ENCODE results near the gene ANKRD28. TPM values are rescaled to one million over a fixed set of nuclear protein-coding genes. Genes with fewer than 3 reads are reported as not detected.
"Not testable (repeated sequence)": the region's sequence is repeated elsewhere in the genome, so short reads cannot be mapped to it uniquely, and the experiment has no call there.

ANKRD28 gene
- polyA plus RNA-seq: 1 to 10 TPM; 6.6 to 9.2 TPM

- H3K9me3 ChIP-seq (ENCODE audit: control insufficient read depth in 2 of 2, insufficient read depth in 1 of 2, low read depth in 1 of 2, low read length in 1 of 2): no peaks in the 10 kb centered on the region
- no peaks in the 10 kb centered on the region for H3K4me1 ChIP-seq (ENCODE audit: control insufficient read depth in 2 of 2, insufficient read depth in 2 of 2, low read length in 1 of 2)
- peak within 1 kb of the TSS; percentile 81 to 84 for H3K27ac ChIP-seq (ENCODE audit: low read depth in 2 of 2, low read length in 1 of 2)
- WGBS, 2 donors: 2 to 11% methylated on average over 6 of the region's 6 CpGs
- no peaks in the 10 kb centered on the region for H3K36me3 ChIP-seq (ENCODE audit: control insufficient read depth in 2 of 2, insufficient read depth in 2 of 2, low read length in 1 of 2)
- peak within 1 kb of the TSS; percentile 20 to 37 for H3K4me3 ChIP-seq (ENCODE audit: low read depth in 1 of 2, low read length in 2 of 2)
- no peaks in the 10 kb centered on the region for H3K27me3 ChIP-seq (ENCODE audit: control insufficient read depth in 1 of 2, insufficient read depth in 2 of 2, low read length in 2 of 2)
These were observed at the start of gene ANKRD28 for GRCh38 chr3:15797642-15798303. TSS of gene ANKRD28 (minus strand) at chr3:15797979. CDS start at chr3:15796521, 1,458 bp downstream.

- no peaks in the 10 kb centered on the region for H3K4me1 ChIP-seq (ENCODE audit: control insufficient read depth in 2 of 2, insufficient read depth in 2 of 2, low read length in 1 of 2)
- H3K27me3 ChIP-seq (ENCODE audit: control insufficient read depth in 1 of 2, insufficient read depth in 2 of 2, low read length in 2 of 2): no peaks in the 10 kb centered on the region
- H3K4me3 ChIP-seq (ENCODE audit: low read depth in 1 of 2, low read length in 2 of 2): no peak overlapping the region
- no peak overlapping the region for H3K27ac ChIP-seq (ENCODE audit: low read depth in 2 of 2, low read length in 1 of 2)
- H3K36me3 ChIP-seq (ENCODE audit: control insufficient read depth in 2 of 2, insufficient read depth in 2 of 2, low read length in 1 of 2): no peaks in the 10 kb centered on the region
- H3K9me3 ChIP-seq (ENCODE audit: control insufficient read depth in 2 of 2, insufficient read depth in 1 of 2, low read depth in 1 of 2, low read length in 1 of 2): no peaks in the 10 kb centered on the region
These were observed 49.5 kb upstream of the ANKRD28 start for GRCh38 chr3:15847239-15847638.

- H3K27me3 ChIP-seq (ENCODE audit: control insufficient read depth in 1 of 2, insufficient read depth in 2 of 2, low read length in 2 of 2): no peaks in the 10 kb centered on the region
- no peaks in the 10 kb centered on the region for H3K36me3 ChIP-seq (ENCODE audit: control insufficient read depth in 2 of 2, insufficient read depth in 2 of 2, low read length in 1 of 2)
- no peaks in the 10 kb centered on the region for H3K4me1 ChIP-seq (ENCODE audit: control insufficient read depth in 2 of 2, insufficient read depth in 2 of 2, low read length in 1 of 2)
- H3K27ac ChIP-seq (ENCODE audit: low read depth in 2 of 2, low read length in 1 of 2): no peak overlapping the region
- H3K4me3 ChIP-seq (ENCODE audit: low read depth in 1 of 2, low read length in 2 of 2): no peak overlapping the region
- no peaks in the 10 kb centered on the region for H3K9me3 ChIP-seq (ENCODE audit: control insufficient read depth in 2 of 2, insufficient read depth in 1 of 2, low read depth in 1 of 2, low read length in 1 of 2)
These were observed 48.8 kb upstream of the ANKRD28 start for GRCh38 chr3:15846606-15847005.

GRCh38 chr3:15845475-15845874 lies 47.7 kb upstream of the ANKRD28 start:
- no peaks in the 10 kb centered on the region for H3K9me3 ChIP-seq (ENCODE audit: control insufficient read depth in 2 of 2, insufficient read depth in 1 of 2, low read depth in 1 of 2, low read length in 1 of 2)
- H3K27me3 ChIP-seq (ENCODE audit: control insufficient read depth in 1 of 2, insufficient read depth in 2 of 2, low read length in 2 of 2): no peaks in the 10 kb centered on the region
- no peak overlapping the region for H3K27ac ChIP-seq (ENCODE audit: low read depth in 2 of 2, low read length in 1 of 2)
- no peaks in the 10 kb centered on the region for H3K4me1 ChIP-seq (ENCODE audit: control insufficient read depth in 2 of 2, insufficient read depth in 2 of 2, low read length in 1 of 2)
- no peaks in the 10 kb centered on the region for H3K36me3 ChIP-seq (ENCODE audit: control insufficient read depth in 2 of 2, insufficient read depth in 2 of 2, low read length in 1 of 2)
- no peak overlapping the region for H3K4me3 ChIP-seq (ENCODE audit: low read depth in 1 of 2, low read length in 2 of 2)
- 80 to 83% methylated on average over 3 of the region's 3 CpGs for WGBS, 2 donors

GRCh38 chr3:15844889-15845288 lies 47.1 kb upstream of the ANKRD28 start:
- Histone ChIP-seq H3K9me3 (ENCODE audit: control insufficient read depth in 2 of 2, insufficient read depth in 1 of 2, low read depth in 1 of 2, low read length in 1 of 2) (no peaks in the 10 kb centered on the region), H3K4me1 (ENCODE audit: control insufficient read depth in 2 of 2, insufficient read depth in 2 of 2, low read length in 1 of 2) (no peaks in the 10 kb centered on the region), H3K27ac (ENCODE audit: low read depth in 2 of 2, low read length in 1 of 2) (no peak overlapping the region), H3K36me3 (ENCODE audit: control insufficient read depth in 2 of 2, insufficient read depth in 2 of 2, low read length in 1 of 2) (no peaks in the 10 kb centered on the region), H3K27me3 (ENCODE audit: control insufficient read depth in 1 of 2, insufficient read depth in 2 of 2, low read length in 2 of 2) (no peaks in the 10 kb centered on the region), H3K4me3 (ENCODE audit: low read depth in 1 of 2, low read length in 2 of 2) (no peak overlapping the region)
- 87 to 88% methylated on average over 3 of the region's 3 CpGs for WGBS, 2 donors

GRCh38 chr3:15841091-15841973 lies 43.6 kb upstream of the ANKRD28 start:
- H3K27me3 ChIP-seq (ENCODE audit: control insufficient read depth in 1 of 2, insufficient read depth in 2 of 2, low read length in 2 of 2); H3K4me3 ChIP-seq (ENCODE audit: low read depth in 1 of 2, low read length in 2 of 2); H3K9me3 ChIP-seq (ENCODE audit: control insufficient read depth in 2 of 2, insufficient read depth in 1 of 2, low read depth in 1 of 2, low read length in 1 of 2); H3K27ac ChIP-seq (ENCODE audit: low read depth in 2 of 2, low read length in 1 of 2); H3K4me1 ChIP-seq (ENCODE audit: control insufficient read depth in 2 of 2, insufficient read depth in 2 of 2, low read length in 1 of 2); H3K36me3 ChIP-seq (ENCODE audit: control insufficient read depth in 2 of 2, insufficient read depth in 2 of 2, low read length in 1 of 2): not testable (repeated sequence)
- 97 to 98% methylated on average over 4 of the region's 4 CpGs for WGBS, 2 donors

- Histone ChIP-seq H3K4me1 (ENCODE audit: control insufficient read depth in 2 of 2, insufficient read depth in 2 of 2, low read length in 1 of 2) (no peaks in the 10 kb centered on the region), H3K27me3 (ENCODE audit: control insufficient read depth in 1 of 2, insufficient read depth in 2 of 2, low read length in 2 of 2) (no peaks in the 10 kb centered on the region), H3K4me3 (ENCODE audit: low read depth in 1 of 2, low read length in 2 of 2) (no peak overlapping the region), H3K36me3 (ENCODE audit: control insufficient read depth in 2 of 2, insufficient read depth in 2 of 2, low read length in 1 of 2) (no peaks in the 10 kb centered on the region), H3K27ac (ENCODE audit: low read depth in 2 of 2, low read length in 1 of 2) (no peak overlapping the region), H3K9me3 (ENCODE audit: control insufficient read depth in 2 of 2, insufficient read depth in 1 of 2, low read depth in 1 of 2, low read length in 1 of 2) (no peaks in the 10 kb centered on the region)
- WGBS, 2 donors: 97 to 98% methylated on average over 2 of the region's 2 CpGs
These were observed 41.8 kb upstream of the ANKRD28 start for GRCh38 chr3:15839568-15839967.

- Histone ChIP-seq H3K27ac (ENCODE audit: low read depth in 2 of 2, low read length in 1 of 2) (no peak overlapping the region), H3K27me3 (ENCODE audit: control insufficient read depth in 1 of 2, insufficient read depth in 2 of 2, low read length in 2 of 2) (no peaks in the 10 kb centered on the region), H3K9me3 (ENCODE audit: control insufficient read depth in 2 of 2, insufficient read depth in 1 of 2, low read depth in 1 of 2, low read length in 1 of 2) (no peaks in the 10 kb centered on the region), H3K4me3 (ENCODE audit: low read depth in 1 of 2, low read length in 2 of 2) (no peak overlapping the region), H3K4me1 (ENCODE audit: control insufficient read depth in 2 of 2, insufficient read depth in 2 of 2, low read length in 1 of 2) (no peaks in the 10 kb centered on the region), H3K36me3 (ENCODE audit: control insufficient read depth in 2 of 2, insufficient read depth in 2 of 2, low read length in 1 of 2) (no peaks in the 10 kb centered on the region)
- 54 to 60% methylated on average over 1 of the region's 1 CpG for WGBS, 2 donors
These were observed 34.1 kb upstream of the ANKRD28 start for GRCh38 chr3:15831927-15832326.

- no peak overlapping the region for H3K27ac ChIP-seq (ENCODE audit: low read depth in 2 of 2, low read length in 1 of 2)
- H3K9me3 ChIP-seq (ENCODE audit: control insufficient read depth in 2 of 2, insufficient read depth in 1 of 2, low read depth in 1 of 2, low read length in 1 of 2): no peaks in the 10 kb centered on the region
- no peaks in the 10 kb centered on the region for H3K36me3 ChIP-seq (ENCODE audit: control insufficient read depth in 2 of 2, insufficient read depth in 2 of 2, low read length in 1 of 2)
- WGBS, 2 donors: 71 to 88% methylated on average over 4 of the region's 4 CpGs
- H3K4me3 ChIP-seq (ENCODE audit: low read depth in 1 of 2, low read length in 2 of 2): no peak overlapping the region
- no peaks in the 10 kb centered on the region for H3K4me1 ChIP-seq (ENCODE audit: control insufficient read depth in 2 of 2, insufficient read depth in 2 of 2, low read length in 1 of 2)
- H3K27me3 ChIP-seq (ENCODE audit: control insufficient read depth in 1 of 2, insufficient read depth in 2 of 2, low read length in 2 of 2): no peaks in the 10 kb centered on the region
These were observed 27.2 kb upstream of the ANKRD28 start for GRCh38 chr3:15825016-15825415.

GRCh38 chr3:15823092-15823491 lies 25.3 kb upstream of the ANKRD28 start:
- Histone ChIP-seq H3K9me3 (ENCODE audit: control insufficient read depth in 2 of 2, insufficient read depth in 1 of 2, low read depth in 1 of 2, low read length in 1 of 2) (no peaks in the 10 kb centered on the region), H3K27ac (ENCODE audit: low read depth in 2 of 2, low read length in 1 of 2) (no peak overlapping the region), H3K4me3 (ENCODE audit: low read depth in 1 of 2, low read length in 2 of 2) (no peak overlapping the region), H3K36me3 (ENCODE audit: control insufficient read depth in 2 of 2, insufficient read depth in 2 of 2, low read length in 1 of 2) (no peaks in the 10 kb centered on the region), H3K27me3 (ENCODE audit: control insufficient read depth in 1 of 2, insufficient read depth in 2 of 2, low read length in 2 of 2) (no peaks in the 10 kb centered on the region), H3K4me1 (ENCODE audit: control insufficient read depth in 2 of 2, insufficient read depth in 2 of 2, low read length in 1 of 2) (no peaks in the 10 kb centered on the region)
- WGBS, 2 donors: 98% methylated on average over 7 of the region's 7 CpGs
